Measurements from ENCODE around the gene C1QTNF7. TPM values are rescaled to one million over a fixed set of nuclear protein-coding genes. Genes with fewer than 3 reads are reported as not detected.

The C1QTNF7 gene
- total RNA-seq, 1 donor from 2014 or later = 3.7 TPM

Small RNAs within 50 kb of the gene (small RNA-seq; reads per million reads assigned to genes)
- gene AC007016.1 (ENCODE audit: low replicate concordance) = not detected

Other genes with a start within 250 kb of the C1QTNF7 start
- 13.2 TPM for gene CC2D2A, start 41.8 kb downstream of the C1QTNF7 start, total RNA-seq
- gene FBXL5, start 227.3 kb downstream of the C1QTNF7 start, total RNA-seq = 104 TPM